Activated naive CD8-positive, alpha-beta T cell treated with anti-CD3 and anti-CD28 coated beads, Interleukin-2, amount 10 ng/mL, durations not matched to agents 7 days and 5 days (primary cell): ENCODE data around the gene NMRAL1. TPM values are rescaled to one million over a fixed set of nuclear protein-coding genes. Genes with fewer than 3 reads are reported as not detected.

Experiments used
- ATAC-seq: fragments of 150-1000 bp; cut with Tn5 transposase; one replicate; pipeline ENCODE4 v1.10.0; 2021; ENCODE audit warnings: low read depth, moderate library complexity
- POLR2A ChIA-PET: fragments of 350-600 bp; sonication (Branson Sonifier 250); formaldehyde crosslinking; loops from one replicate; lab custom pipeline; 2021; ENCODE audit warnings: antibody characterized with exemption; lab: Charles Lee
- DNase-seq: peaks from one replicate; pipeline ENCODE4 v3.0.0; 2021
- H3K27ac Mint-ChIP-seq: one replicate; pipeline ENCODE4 v1.8.0; 2022; ENCODE audit warnings: mild to moderate bottlenecking, mixed read lengths
- H3K27me3 Mint-ChIP-seq: one replicate; pipeline ENCODE4 v1.8.0; 2022; ENCODE audit warnings: mild to moderate bottlenecking, moderate library complexity, mixed read lengths
- H3K36me3 Mint-ChIP-seq: one replicate; pipeline ENCODE4 v1.8.0; 2021; ENCODE audit warnings: mild to moderate bottlenecking, mixed read lengths
- H3K4me1 Mint-ChIP-seq: one replicate; pipeline ENCODE4 v1.8.0; 2021; ENCODE audit warnings: mixed read lengths
- H3K4me3 Mint-ChIP-seq: one replicate; pipeline ENCODE4 v1.8.0; 2022; ENCODE audit warnings: mild to moderate bottlenecking, moderate library complexity, mixed read lengths
- H3K9me3 Mint-ChIP-seq: one replicate; pipeline ENCODE4 v1.8.0; 2021; ENCODE audit warnings: mixed read lengths
- total RNA-seq, 2 experiments: library from RNA; stranded (reverse); gene quantifications; one replicate each; pipeline ENCODE4 v1.2.3, GENCODE V29; 2021

Gene NMRAL1
- total RNA-seq, 2 experiments from 2014 or later: 64.5 to 64.6 TPM

- ATAC-seq: no peak
- POLR2A ChIA-PET: interaction anchor here (1.3 kb wide), 1 partner anchor 9 kb away, joined by 5 read pairs; no protein-coding TSS in a partner anchor
- H3K27me3 Mint-ChIP-seq: no peaks in the 10 kb centered on the region
- no peaks in the 10 kb centered on the region for H3K9me3 Mint-ChIP-seq
- no peak overlapping the region for H3K27ac Mint-ChIP-seq
- peaks cover 54% of the 10 kb centered on the region for H3K4me1 Mint-ChIP-seq
- peaks cover 25% of the 10 kb centered on the region for H3K36me3 Mint-ChIP-seq
- no peak overlapping the region for H3K4me3 Mint-ChIP-seq
- DNase-seq: no peak
Measured at GRCh38 chr16:4496305-4496704, 21.9 kb upstream of the NMRAL1 start.

DNA sequence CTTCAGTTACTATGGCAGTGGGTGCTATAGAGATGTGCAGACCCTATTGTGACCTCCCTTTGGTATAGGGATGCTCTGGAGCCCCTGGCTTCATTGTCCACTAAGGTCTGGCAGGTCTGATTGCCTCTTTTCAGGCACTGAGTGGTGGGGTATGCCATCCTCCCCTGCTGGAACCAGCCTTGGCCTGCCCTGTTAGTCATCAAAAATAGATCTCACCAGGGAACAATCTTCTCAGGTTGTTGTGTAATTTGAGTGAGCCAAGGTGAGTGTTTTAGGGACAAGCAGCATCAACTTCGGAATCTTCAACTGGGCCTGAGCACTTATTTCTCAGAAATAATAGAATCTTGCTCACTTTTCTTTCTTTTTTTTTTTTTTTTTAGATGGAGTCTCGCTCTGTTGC lies 21.3 kb upstream of the NMRAL1 start:
- no peak overlapping the region for H3K27ac Mint-ChIP-seq
- no peaks in the 10 kb centered on the region for H3K27me3 Mint-ChIP-seq
- no peak for ATAC-seq
- H3K4me1 Mint-ChIP-seq: peaks cover 51% of the 10 kb centered on the region
- no peak overlapping the region for H3K4me3 Mint-ChIP-seq
- H3K9me3 Mint-ChIP-seq: no peaks in the 10 kb centered on the region
- H3K36me3 Mint-ChIP-seq: peaks cover 25% of the 10 kb centered on the region
- DNase-seq: no peak
- POLR2A ChIA-PET: no interaction called here

DNA sequence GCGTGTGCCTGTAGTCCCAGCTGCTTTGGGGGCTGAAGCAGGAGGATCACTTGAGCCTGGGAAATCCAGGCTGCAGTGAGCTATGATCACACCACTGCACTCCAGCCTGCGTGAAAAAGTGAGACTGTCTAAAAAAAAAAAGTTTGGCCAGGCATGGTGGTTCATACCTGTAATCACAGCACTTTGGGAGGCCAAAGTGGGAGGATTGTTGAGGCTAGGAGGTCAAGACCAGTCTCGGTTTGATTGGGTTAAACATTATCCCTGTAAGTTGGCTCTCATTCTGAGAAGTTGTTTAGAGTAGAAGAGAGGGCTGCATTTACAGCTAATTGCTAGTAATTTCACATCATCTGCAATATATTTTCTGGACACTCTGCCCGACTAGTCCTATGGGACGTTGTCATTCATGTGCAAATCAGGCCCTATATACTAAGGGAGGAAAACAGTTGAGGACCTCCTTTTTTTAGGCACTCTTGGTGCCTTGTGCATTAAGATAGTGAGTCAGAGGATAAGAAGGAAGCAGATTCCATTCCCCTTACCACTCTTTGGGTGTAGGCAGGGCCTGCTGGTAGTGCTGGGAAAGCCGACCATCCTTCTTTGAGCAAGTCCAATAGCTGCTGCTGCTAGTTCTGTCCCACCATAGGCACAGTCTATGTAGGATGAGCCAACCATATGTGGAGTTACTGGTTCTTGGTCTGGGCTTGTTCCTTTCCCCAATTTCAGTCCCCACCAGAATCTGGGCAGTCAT lies 20.5 kb upstream of the NMRAL1 start:
- Mint-ChIP-seq H3K27me3 (no peaks in the 10 kb centered on the region), H3K4me3 (no peak overlapping the region), H3K9me3 (no peaks in the 10 kb centered on the region), H3K36me3 (peaks cover 26% of the 10 kb centered on the region), H3K4me1 (peaks cover 53% of the 10 kb centered on the region), H3K27ac (no peak overlapping the region)
- ATAC-seq (no peak), DNase-seq (no peak)
- POLR2A ChIA-PET: interaction anchor here (1.4 to 1.8 kb wide), 2 partner anchors 10 to 18 kb away, joined by 7 to 11 read pairs; partner anchors contain the start of gene HMOX2

GRCh38 chr16:4491898-4492297 lies 17.5 kb upstream of the NMRAL1 start:
- peaks cover 18% of the 10 kb centered on the region for H3K36me3 Mint-ChIP-seq
- H3K27me3 Mint-ChIP-seq: no peaks in the 10 kb centered on the region
- POLR2A ChIA-PET: interaction anchor here (1.2 to 1.3 kb wide), 2 partner anchors 13 to 15 kb away, joined by 4 to 5 read pairs; no protein-coding TSS in a partner anchor
- DNase-seq: no peak
- no peak overlapping the region for H3K4me3 Mint-ChIP-seq
- H3K27ac Mint-ChIP-seq: no peak overlapping the region
- peaks cover 46% of the 10 kb centered on the region for H3K4me1 Mint-ChIP-seq
- no peaks in the 10 kb centered on the region for H3K9me3 Mint-ChIP-seq
- ATAC-seq: no peak

DNA sequence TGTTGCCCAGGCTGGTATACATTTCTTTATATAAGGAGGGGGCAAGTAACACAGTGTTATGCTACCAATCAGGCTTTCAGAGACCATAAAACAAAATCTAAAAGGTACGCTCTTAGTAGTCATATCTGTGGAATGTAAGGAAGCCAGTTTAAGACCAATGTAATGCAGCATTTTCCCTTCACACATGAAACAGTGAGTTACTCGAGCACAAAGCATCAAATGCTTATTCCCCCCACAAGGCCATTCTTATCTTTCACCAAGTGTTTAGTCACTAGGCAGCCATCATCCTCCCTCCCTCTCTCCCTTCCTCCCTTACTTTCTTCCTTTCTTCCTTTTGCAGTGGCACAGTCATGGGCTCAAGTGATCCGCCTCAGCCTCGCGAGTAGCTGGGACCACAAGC lies 14.6 kb upstream of the NMRAL1 start:
- Mint-ChIP-seq H3K27me3 (no peaks in the 10 kb centered on the region), H3K4me1 (peaks cover 44% of the 10 kb centered on the region), H3K4me3 (peak overlapping the region; percentile 84), H3K9me3 (no peaks in the 10 kb centered on the region), H3K36me3 (peaks cover 24% of the 10 kb centered on the region), H3K27ac (peak overlapping the region; percentile 97)
- no peak for ATAC-seq
- POLR2A ChIA-PET: interaction anchor here (1.4 to 5.6 kb wide), 5 partner anchors 12 to 30 kb away, joined by 3 to 112 read pairs (median 13); partner anchors contain the start of genes HMOX2 and NMRAL1
- no peak for DNase-seq

- Mint-ChIP-seq H3K27ac (peak overlapping the region; percentile 97), H3K27me3 (no peaks in the 10 kb centered on the region), H3K9me3 (no peaks in the 10 kb centered on the region), H3K4me1 (peaks cover 43% of the 10 kb centered on the region), H3K36me3 (peaks cover 26% of the 10 kb centered on the region), H3K4me3 (peak overlapping the region; percentile 84)
- DNase-seq (no peak), ATAC-seq (peak; percentile 84)
- POLR2A ChIA-PET: interaction anchor here (0.7 to 5.6 kb wide), 4 partner anchors 11 to 49 kb away, joined by 3 to 112 read pairs (median 40); partner anchors contain the start of genes HMOX2 and NMRAL1
Measured at GRCh38 chr16:4488499-4488967, 14.1 kb upstream of the NMRAL1 start.

GRCh38 chr16:4487955-4488498 lies 13.6 kb upstream of the NMRAL1 start:
- ATAC-seq: peak; percentile 52
- Mint-ChIP-seq H3K27me3 (no peaks in the 10 kb centered on the region), H3K9me3 (no peaks in the 10 kb centered on the region), H3K4me1 (peaks cover 41% of the 10 kb centered on the region), H3K4me3 (peak overlapping the region; percentile 84), H3K27ac (peak overlapping the region; percentile 97), H3K36me3 (peaks cover 24% of the 10 kb centered on the region)
- DNase-seq: no peak
- POLR2A ChIA-PET: interaction anchor here (0.7 to 5.6 kb wide), 8 partner anchors 11 to 405 kb away, joined by 3 to 112 read pairs (median 4); partner anchors contain the start of genes HMOX2 and NMRAL1

GRCh38 chr16:4486126-4486893 lies 11.9 kb upstream of the NMRAL1 start:
- Mint-ChIP-seq H3K9me3 (no peaks in the 10 kb centered on the region), H3K4me1 (peaks cover 55% of the 10 kb centered on the region), H3K36me3 (peaks cover 30% of the 10 kb centered on the region), H3K27ac (peak overlapping the region; percentile 97), H3K27me3 (no peaks in the 10 kb centered on the region), H3K4me3 (no peak overlapping the region)
- no peak for ATAC-seq
- POLR2A ChIA-PET: interaction anchor here (0.6 to 5.6 kb wide), 5 partner anchors 9 to 72 kb away, joined by 4 to 112 read pairs (median 6); partner anchors contain the start of genes HMOX2 and NMRAL1
- no peak for DNase-seq

DNA sequence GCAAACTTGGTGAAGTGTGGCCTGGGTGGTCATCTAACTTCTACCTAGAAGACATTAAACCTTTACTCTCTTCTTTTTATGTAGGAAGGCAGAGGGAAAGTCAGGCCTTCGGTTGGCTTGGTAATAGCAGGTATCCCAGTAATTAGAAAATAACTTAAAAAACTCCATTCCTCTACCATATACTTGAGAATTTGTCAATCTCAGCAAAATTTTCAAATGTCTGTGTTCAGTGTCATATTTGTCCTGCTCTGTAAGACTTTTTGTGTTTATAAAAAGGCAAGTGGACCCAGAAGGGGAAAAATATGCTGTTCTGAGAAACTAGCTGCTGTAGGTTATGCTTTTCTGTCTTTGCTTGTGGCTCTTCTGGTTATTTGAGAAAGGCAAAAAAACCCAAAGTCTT lies 7.5 kb upstream of the NMRAL1 start:
- Mint-ChIP-seq H3K27ac (peak overlapping the region; percentile 82), H3K4me3 (peak overlapping the region; percentile 36), H3K9me3 (no peaks in the 10 kb centered on the region), H3K4me1 (peaks cover 45% of the 10 kb centered on the region), H3K36me3 (peaks cover 31% of the 10 kb centered on the region), H3K27me3 (no peaks in the 10 kb centered on the region)
- ATAC-seq: peak; percentile 34
- no peak for DNase-seq
- POLR2A ChIA-PET: interaction anchor here (0.8 to 2.1 kb wide), 3 partner anchors 23 to 142 kb away, joined by 3 to 13 read pairs (median 5); partner anchors contain the start of gene MGRN1

DNA sequence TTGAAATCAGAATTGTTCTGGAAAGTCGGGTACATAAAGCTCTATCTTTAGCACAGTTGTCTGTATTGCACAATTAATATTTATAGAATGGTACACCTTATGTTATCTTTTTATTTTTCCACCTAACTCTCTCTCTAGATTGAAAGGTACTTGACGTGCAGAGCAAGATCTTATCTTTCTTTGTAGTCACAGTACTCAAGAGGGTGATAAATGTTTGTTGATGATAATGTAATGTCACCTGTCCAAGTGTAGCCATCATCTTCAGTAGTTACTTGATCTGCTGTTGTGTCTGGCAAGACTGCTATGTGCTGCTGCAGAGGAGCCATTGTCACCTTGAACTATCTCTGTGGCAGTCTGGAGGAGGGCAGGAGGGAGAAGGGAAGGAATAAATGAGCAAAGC lies 7.1 kb upstream of the NMRAL1 start:
- no peaks in the 10 kb centered on the region for H3K9me3 Mint-ChIP-seq
- peak overlapping the region; percentile 82 for H3K27ac Mint-ChIP-seq
- no peak for DNase-seq
- no peaks in the 10 kb centered on the region for H3K27me3 Mint-ChIP-seq
- no peak for ATAC-seq
- peaks cover 43% of the 10 kb centered on the region for H3K4me1 Mint-ChIP-seq
- peak overlapping the region; percentile 36 for H3K4me3 Mint-ChIP-seq
- H3K36me3 Mint-ChIP-seq: peaks cover 30% of the 10 kb centered on the region
- POLR2A ChIA-PET: interaction anchor here (0.7 to 2.1 kb wide), 5 partner anchors 24 to 227 kb away, joined by 3 to 13 read pairs (median 3); partner anchors contain the start of gene MGRN1

DNA sequence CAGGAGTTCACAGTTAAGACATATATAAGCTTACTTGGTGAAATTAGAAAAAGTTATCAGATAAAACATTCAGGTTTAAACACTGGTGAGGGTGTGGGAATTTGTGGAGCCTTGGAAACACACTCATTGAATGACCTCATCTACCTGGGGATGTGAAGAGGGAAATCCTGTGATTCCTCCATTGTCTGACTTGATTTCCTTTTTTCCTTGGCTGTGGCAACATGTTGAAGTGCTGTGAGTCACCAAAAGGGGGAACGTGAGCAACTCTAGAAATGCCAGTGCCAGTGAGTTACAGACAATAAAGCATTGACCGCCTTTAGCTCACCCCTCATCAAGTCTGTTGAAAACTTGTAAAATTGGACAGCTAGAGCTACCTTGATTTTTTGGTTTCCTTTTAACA lies 3.5 kb upstream of the NMRAL1 start:
- no peak for DNase-seq
- H3K9me3 Mint-ChIP-seq: no peaks in the 10 kb centered on the region
- POLR2A ChIA-PET: interaction anchor here (0.6 to 6.6 kb wide), 7 partner anchors 10 to 216 kb away, joined by 3 to 112 read pairs (median 21); partner anchors contain the start of genes CORO7 and NUDT16L1
- H3K4me1 Mint-ChIP-seq: peaks cover 42% of the 10 kb centered on the region
- H3K4me3 Mint-ChIP-seq: peak overlapping the region; percentile 95
- H3K27me3 Mint-ChIP-seq: no peaks in the 10 kb centered on the region
- H3K36me3 Mint-ChIP-seq: peaks cover 17% of the 10 kb centered on the region
- H3K27ac Mint-ChIP-seq: peak overlapping the region; percentile 89
- no peak for ATAC-seq

- ATAC-seq: peak; percentile 78
- peaks cover 13% of the 10 kb centered on the region for H3K36me3 Mint-ChIP-seq
- peak within 1 kb of the TSS; percentile 95 for H3K4me3 Mint-ChIP-seq
- POLR2A ChIA-PET: interaction anchor here (0.6 to 6.6 kb wide), 21 partner anchors 9 to 759 kb away, joined by 3 to 112 read pairs (median 5); partner anchors contain the start of genes CDIP1, CORO7, DNAAF8 and TFAP4
- H3K27ac Mint-ChIP-seq: peak within 1 kb of the TSS; percentile 89
- H3K27me3 Mint-ChIP-seq: no peaks in the 10 kb centered on the region
- no peaks in the 10 kb centered on the region for H3K9me3 Mint-ChIP-seq
- DNase-seq: peak; percentile 99
- H3K4me1 Mint-ChIP-seq: peaks cover 31% of the 10 kb centered on the region
Measured at GRCh38 chr16:4475880-4476788, 1.7 kb upstream of the NMRAL1 start, which contains the start of gene HMOX2. HMOX2 (plus strand) TSS chr16:4476398; CDS start chr16:4505525, 29,127 bp downstream.
